HG03457 (cell line): ENCODE measurements around the gene NLRC3.
"Not testable (repeated sequence)": the region's sequence is repeated elsewhere in the genome, so short reads cannot be mapped to it uniquely, and the experiment has no call there.

Source experiments
- ATAC-seq: cut with Tn5 transposase; IDR thresholded peaks from one replicate; pipeline ENCODE4 v1.9.1; 2021; ENCODE audit warnings: moderate number of reproducible peaks; ENCODE audit not compliant: unreplicated experiment

NLRC3 gene

GRCh38 chr16:3519581-3519980 lies 57.6 kb downstream of the NLRC3 start:
- ATAC-seq = no peak

- ATAC-seq = no peak
Measured at GRCh38 chr16:3518986-3519348, 58.2 kb downstream of the NLRC3 start.

GRCh38 chr16:3518292-3518985 lies 58.8 kb downstream of the NLRC3 start:
- no peak for ATAC-seq

- no peak for ATAC-seq
Measured at GRCh38 chr16:3515897-3516296, 61.3 kb downstream of the NLRC3 start.

- no peak for ATAC-seq
Measured at GRCh38 chr16:3514621-3515020, 62.6 kb downstream of the NLRC3 start.

GRCh38 chr16:3513892-3514583 lies 63.2 kb downstream of the NLRC3 start:
- ATAC-seq = no peak

- ATAC-seq = no peak
Measured at GRCh38 chr16:3511286-3512180, 65.7 kb downstream of the NLRC3 start.

- no peak for ATAC-seq
Measured at GRCh38 chr16:3510416-3510815, 66.8 kb downstream of the NLRC3 start.

GRCh38 chr16:3509470-3509928 lies 67.7 kb downstream of the NLRC3 start:
- ATAC-seq = no peak

- no peak for ATAC-seq
Measured at GRCh38 chr16:3508736-3509135, 68.5 kb downstream of the NLRC3 start.

- ATAC-seq = no peak
Measured at GRCh38 chr16:3503523-3503922, 73.7 kb downstream of the NLRC3 start.

GRCh38 chr16:3501783-3502400 lies 75.3 kb downstream of the NLRC3 start:
- no peak for ATAC-seq

- not testable (repeated sequence) for ATAC-seq
Measured at GRCh38 chr16:3501412-3501761, 75.8 kb downstream of the NLRC3 start.

GRCh38 chr16:3498988-3499387 lies 78.2 kb downstream of the NLRC3 start:
- no peak for ATAC-seq

- ATAC-seq = no peak
Measured at GRCh38 chr16:3497771-3498170, 79.4 kb downstream of the NLRC3 start.

- ATAC-seq = no peak
Measured at GRCh38 chr16:3496386-3496785, 80.8 kb downstream of the NLRC3 start.

- no peak for ATAC-seq
Measured at GRCh38 chr16:3495176-3495575, 82.0 kb downstream of the NLRC3 start, which contains the start of gene C16orf90. TSS of gene C16orf90 (minus strand) at chr16:3495489. CDS start at chr16:3495421, 68 bp downstream.

GRCh38 chr16:3494386-3494973 lies 82.7 kb downstream of the NLRC3 start:
- no peak for ATAC-seq

- no peak for ATAC-seq
Measured at GRCh38 chr16:3492356-3492755, 84.8 kb downstream of the NLRC3 start.

GRCh38 chr16:3490911-3491629 lies 86.1 kb downstream of the NLRC3 start:
- no peak for ATAC-seq
